ENCODE measurements around the gene HSPA2. TPM values are rescaled to one million over a fixed set of nuclear protein-coding genes. Genes with fewer than 3 reads are reported as not detected.
"Not testable (repeated sequence)": the region's sequence is repeated elsewhere in the genome, so short reads cannot be mapped to it uniquely, and the experiment has no call there.

Gene HSPA2
- total RNA-seq, 1 donor from 2014 or later = 74.9 TPM

GRCh38 chr14:64510825-64511671 is 29.5 kb upstream of the HSPA2 start:
- DNase-seq (ENCODE audit: low spot score) = no peak
- intact Hi-C loops (cut with DNase I) = no loop called here

- intact Hi-C loops (cut with DNase I) = no loop called here
- DNase-seq (ENCODE audit: low spot score) = no peak
These were observed 27.3 kb upstream of the HSPA2 start for GRCh38 chr14:64513271-64513670.

- intact Hi-C loops (cut with DNase I) = no loop called here
- DNase-seq (ENCODE audit: low spot score) = no peak
These were observed 25.5 kb upstream of the HSPA2 start for GRCh38 chr14:64515053-64515452.

GRCh38 chr14:64516969-64517368 is 23.6 kb upstream of the HSPA2 start:
- intact Hi-C loops (cut with DNase I) = no loop called here
- DNase-seq (ENCODE audit: low spot score) = no peak

- intact Hi-C loops (cut with DNase I) = not testable (repeated sequence)
These were observed 22.9 kb upstream of the HSPA2 start for GRCh38 chr14:64517667-64518066.

GRCh38 chr14:64518229-64518628 is 22.3 kb upstream of the HSPA2 start:
- DNase-seq (ENCODE audit: low spot score) = no peak
- intact Hi-C loops (cut with DNase I) = no loop called here

More at GRCh38 chr14:64517667-64518066, 22.9 kb upstream of the HSPA2 start:
- not testable (repeated sequence) for DNase-seq (ENCODE audit: low spot score)

- DNase-seq (ENCODE audit: low spot score) = no peak
- intact Hi-C loops (cut with DNase I) = no loop called here
These were observed 19.8 kb upstream of the HSPA2 start for GRCh38 chr14:64520699-64521098.

- intact Hi-C loops (cut with DNase I) = no loop called here
- no peak for DNase-seq (ENCODE audit: low spot score)
These were observed 17.8 kb upstream of the HSPA2 start for GRCh38 chr14:64522591-64523355.

- no peak for DNase-seq (ENCODE audit: low spot score)
- intact Hi-C loops (cut with DNase I) = no loop called here
These were observed 15.2 kb upstream of the HSPA2 start for GRCh38 chr14:64525354-64525753.

- no peak for DNase-seq (ENCODE audit: low spot score)
- intact Hi-C loops (cut with DNase I) = no loop called here
These were observed 9.0 kb upstream of the HSPA2 start for GRCh38 chr14:64531567-64531966.

- no peak for DNase-seq (ENCODE audit: low spot score)
These were observed 3.9 kb upstream of the HSPA2 start for GRCh38 chr14:64536488-64537245.

GRCh38 chr14:64541261-64541971 is 875 bp downstream of the HSPA2 start:
- DNase-seq (ENCODE audit: low spot score) = no peak
- intact Hi-C loops (cut with DNase I) = no loop called here

More at GRCh38 chr14:64536488-64537245, 3.9 kb upstream of the HSPA2 start:
- intact Hi-C loops (cut with DNase I) = no loop called here

GRCh38 chr14:64541972-64542835 is 1.7 kb downstream of the HSPA2 start:
- intact Hi-C loops (cut with DNase I) = no loop called here
- DNase-seq (ENCODE audit: low spot score) = no peak

- DNase-seq (ENCODE audit: low spot score) = no peak
- intact Hi-C loops (cut with DNase I) = no loop called here
These were observed 2.3 kb downstream of the HSPA2 start for GRCh38 chr14:64542836-64543201.

GRCh38 chr14:64544607-64545312 is 4.2 kb downstream of the HSPA2 start:
- intact Hi-C loops (cut with DNase I) = no loop called here
- DNase-seq (ENCODE audit: low spot score) = no peak

- intact Hi-C loops (cut with DNase I) = no loop called here
- no peak for DNase-seq (ENCODE audit: low spot score)
These were observed 8.5 kb downstream of the HSPA2 start for GRCh38 chr14:64549016-64549415.

GRCh38 chr14:64549791-64550620 is 9.5 kb downstream of the HSPA2 start, which contains the start of gene PPP1R36:
TSS of gene PPP1R36 (plus strand) at chr14:64549961. CDS start at chr14:64549998, 37 bp downstream.
- intact Hi-C loops (cut with DNase I) = no loop called here
- no peak for DNase-seq (ENCODE audit: low spot score)
